KMS-11 (cell line): Measurements from ENCODE around the gene NPAT.

Experiments
- H2AFZ ChIP-seq: fragments of 200-600 bp; sonication (generic); 2 replicates; pipeline ENCODE4 v1.6.1; 2016; ENCODE audit warnings: antibody characterized with exemption, mixed run types, low read depth
- H3K27ac ChIP-seq: fragments of 200-600 bp; sonication (generic); 2 replicates; pipeline ENCODE4 v1.6.1; 2016; ENCODE audit warnings: mild to moderate bottlenecking, mixed run types
- H3K27me3 ChIP-seq: fragments of 200-600 bp; sonication (generic); 2 replicates; pipeline ENCODE4 v1.6.1; 2017; ENCODE audit warnings: mild to moderate bottlenecking, low read depth, mixed run types, moderate library complexity; ENCODE audit not compliant: insufficient read depth
- H3K36me3 ChIP-seq: fragments of 200-600 bp; sonication (generic); 2 replicates; pipeline ENCODE4 v1.6.1; 2017; ENCODE audit warnings: mild to moderate bottlenecking, mixed run types; ENCODE audit not compliant: insufficient read depth
- H3K4me1 ChIP-seq: fragments of 200-600 bp; sonication (generic); 2 replicates; pipeline ENCODE4 v1.6.1; 2016; ENCODE audit warnings: mild to moderate bottlenecking, low read depth, mixed run types; ENCODE audit not compliant: poor library complexity, severe bottlenecking
- H3K4me2 ChIP-seq: fragments of 200-600 bp; sonication (generic); 2 replicates; pipeline ENCODE4 v1.7.0; 2016; ENCODE audit warnings: mild to moderate bottlenecking, mixed run types
- H3K4me3 ChIP-seq: fragments of 200-600 bp; sonication (generic); IDR thresholded peaks from 2 replicates; pipeline ENCODE4 v1.6.1; 2017; ENCODE audit warnings: low read depth, low read length, mixed read lengths; ENCODE audit not compliant: insufficient read depth
- H3K79me2 ChIP-seq: fragments of 200-600 bp; sonication (generic); 2 replicates; pipeline ENCODE4 v1.6.1; 2016; ENCODE audit warnings: low read depth, mixed run types; ENCODE audit not compliant: insufficient read depth
- H3K9ac ChIP-seq: fragments of 200-600 bp; sonication (generic); 2 replicates; pipeline ENCODE4 v1.6.1; 2016; ENCODE audit warnings: mild to moderate bottlenecking, mixed run types
- H4K20me1 ChIP-seq: fragments of 200-600 bp; sonication (generic); 2 replicates; pipeline ENCODE4 v1.6.1; 2016; ENCODE audit warnings: mild to moderate bottlenecking, mixed run types; ENCODE audit not compliant: insufficient read depth
- CTCF ChIP-seq: fragments of 200-600 bp; sonication (generic); conservative IDR thresholded peaks from 2 replicates; pipeline ENCODE4 v1.6.1; 2017; ENCODE audit warnings: low read depth, mild to moderate bottlenecking, antibody characterized with exemption, low read length, moderate library complexity, mixed read lengths

Gene NPAT

GRCh38 chr11:108246308-108246707, 23.9 kb upstream of the NPAT start:
- Histone ChIP-seq H3K27me3 (no peaks in the 10 kb centered on the region), H3K4me2 (no peak overlapping the region), H2AFZ (no peak overlapping the region), H3K4me3 (no peak overlapping the region), H3K4me1 (no peaks in the 10 kb centered on the region), H3K79me2 (no peaks in the 10 kb centered on the region), H3K9ac (no peak overlapping the region), H3K27ac (no peak overlapping the region), H4K20me1 (no peaks in the 10 kb centered on the region), H3K36me3 (no peaks in the 10 kb centered on the region)
- no peak for TF ChIP-seq CTCF

- no peaks in the 10 kb centered on the region for H3K36me3 ChIP-seq
- TF ChIP-seq CTCF: no peak
- H3K27ac ChIP-seq: no peak overlapping the region
- no peak overlapping the region for H3K4me2 ChIP-seq
- H3K4me3 ChIP-seq: no peak overlapping the region
- no peaks in the 10 kb centered on the region for H3K79me2 ChIP-seq
- H3K27me3 ChIP-seq: no peaks in the 10 kb centered on the region
- H3K9ac ChIP-seq: no peak overlapping the region
- H3K4me1 ChIP-seq: peaks cover 20% of the 10 kb centered on the region
- H2AFZ ChIP-seq: no peak overlapping the region
- no peaks in the 10 kb centered on the region for H4K20me1 ChIP-seq
These were observed 20.0 kb upstream of the NPAT start for GRCh38 chr11:108242422-108242821.

- Histone ChIP-seq H4K20me1 (no peaks in the 10 kb centered on the region), H3K27me3 (no peaks in the 10 kb centered on the region), H3K4me2 (no peak overlapping the region), H3K27ac (no peak overlapping the region), H2AFZ (no peak overlapping the region), H3K4me3 (no peak overlapping the region), H3K9ac (no peak overlapping the region), H3K4me1 (peaks cover 27% of the 10 kb centered on the region), H3K79me2 (no peaks in the 10 kb centered on the region), H3K36me3 (no peaks in the 10 kb centered on the region)
- no peak for TF ChIP-seq CTCF
These were observed 19.0 kb upstream of the NPAT start for GRCh38 chr11:108241330-108242037.

GRCh38 chr11:108239076-108239475, 16.6 kb upstream of the NPAT start:
- no peak overlapping the region for H3K4me3 ChIP-seq
- H3K27ac ChIP-seq: no peak overlapping the region
- H3K36me3 ChIP-seq: no peaks in the 10 kb centered on the region
- H3K4me2 ChIP-seq: peak overlapping the region; percentile 34; the same call in 1 of the 2 replicates
- H3K27me3 ChIP-seq: no peaks in the 10 kb centered on the region
- H3K4me1 ChIP-seq: peaks cover 40% of the 10 kb centered on the region
- no peaks in the 10 kb centered on the region for H4K20me1 ChIP-seq
- no peak for TF ChIP-seq CTCF
- no peak overlapping the region for H2AFZ ChIP-seq
- H3K79me2 ChIP-seq: no peaks in the 10 kb centered on the region
- H3K9ac ChIP-seq: no peak overlapping the region
